Spleen (tissue), 7 donors: ENCODE results near the gene SRGAP3.

Experiments used
- CTCF ChIP-seq, 11 experiments: fragments of 200-600 bp in 7 of 11; fragments of 450-650 bp in 4 of 11; sonication (generic) in 4 of 11; IDR thresholded peaks in 8 of 11; conservative IDR thresholded peaks in 3 of 11; 1 replicate in 7 of 11; 2 replicates in 4 of 11; pipeline versions ENCODE4 v1.4.0 to v1.8.0; 2016 to 2021; ENCODE audit warnings: antibody characterized with exemption in 11 of 11, inconsistent platforms in 4 of 11, mild to moderate bottlenecking in 1 of 11
- POLR2A ChIP-seq, 3 donors: fragments of 450-650 bp; IDR thresholded peaks; one replicate each; pipeline ENCODE4 v1.5.1; 2017; ENCODE audit warnings: antibody characterized with exemption in 3 of 3, mild to moderate bottlenecking in 1 of 3
- POLR2AphosphoS5 ChIP-seq, 3 donors: sonication (generic); formaldehyde crosslinking; IDR thresholded peaks; one replicate each; pipeline ENCODE4 v1.5.1; 2017; ENCODE audit warnings: antibody characterized with exemption in 3 of 3
- donor health status: DM: no; HTN: no; CAD: no; lungs with moderate emphysema.
- donor health status: DM: no; HTN: no; CAD: no.
- donor health status: DM: no; HTN: no; CAD: no.

DNA sequence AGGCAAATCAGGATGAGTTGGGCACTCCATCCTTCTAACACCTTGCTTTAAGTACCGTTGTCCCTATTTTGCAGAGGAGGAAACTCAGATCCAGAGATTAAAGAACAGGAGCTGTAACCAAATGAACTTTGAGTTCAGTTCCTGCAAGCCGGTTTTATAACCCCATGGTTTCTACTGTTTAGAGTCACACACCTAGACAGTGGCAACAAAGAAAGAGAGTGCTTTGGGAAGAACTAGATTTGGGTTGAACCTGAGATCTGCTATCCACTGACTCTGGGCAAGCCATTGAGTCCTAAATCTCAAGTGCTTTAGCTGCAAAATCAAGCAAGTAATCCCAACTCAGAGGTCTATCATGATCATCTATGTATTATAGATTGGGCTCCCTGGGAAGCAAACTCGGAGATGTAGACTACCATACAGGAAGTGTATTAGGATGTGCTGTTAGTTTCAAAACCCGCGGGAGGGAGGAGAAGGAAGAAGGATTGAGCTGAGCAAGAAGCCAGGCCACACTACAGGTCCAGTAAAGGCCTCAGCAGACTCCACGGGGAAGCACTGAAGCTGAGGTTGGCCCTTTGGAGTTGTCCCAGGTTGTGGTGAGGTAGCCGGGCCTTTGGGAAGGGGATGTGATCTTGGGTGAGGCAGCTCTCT, 42.2 kb downstream of the SRGAP3 start:
- no peak for TF ChIP-seq CTCF (IDR thresholded peaks at IDR 0.05 in 8 of 11, conservative IDR thresholded peaks at IDR 0.05 in 3 of 11)
- no peak for TF ChIP-seq POLR2A (IDR thresholded peaks at IDR 0.05)
- no peak for TF ChIP-seq POLR2AphosphoS5 (IDR thresholded peaks at IDR 0.05)
